ENCODE data around the gene TNFSF13. TPM values are rescaled to one million over a fixed set of nuclear protein-coding genes. Genes with fewer than 3 reads are reported as not detected.
A peak's percentile ranks its signal among the peaks of the same experiment; 100 is the strongest.

TNFSF13 gene
- total RNA-seq, 1 experiment from 2014 or later: 3.2 TPM

- TF ChIP-seq MAX (CRISPR knock-in tag; IDR thresholded peaks at IDR 0.05) (peak; percentile 94), ZNF263 (CRISPR knock-in tag; IDR thresholded peaks at IDR 0.05; ENCODE audit: low read depth) (no peak), ZNF396 (CRISPR knock-in tag; IDR thresholded peaks at IDR 0.05; ENCODE audit: borderline replicate concordance) (no peak), ETV6 (CRISPR knock-in tag; IDR thresholded peaks at IDR 0.05) (peak; percentile 80), NR2C2 (CRISPR knock-in tag; IDR thresholded peaks at IDR 0.05) (no peak), AFF4 (CRISPR knock-in tag; IDR thresholded peaks at IDR 0.05; ENCODE audit: borderline replicate concordance) (0 out of 2 replicates have a peak, but pooled peaks have one; percentile 15), EMX1 (CRISPR knock-in tag; IDR thresholded peaks at IDR 0.05) (no peak; the same call in 1 of the 2 replicates), ZSCAN18 (CRISPR knock-in tag; IDR thresholded peaks at IDR 0.05) (no peak), TCF7 (CRISPR knock-in tag; IDR thresholded peaks at IDR 0.05; ENCODE audit: low read depth) (no peak), ZNF121 (CRISPR knock-in tag; IDR thresholded peaks at IDR 0.05) (no peak), STAT6 (CRISPR knock-in tag; conservative IDR thresholded peaks at IDR 0.05; ENCODE audit: low read depth) (no peak), SMAD4 (CRISPR knock-in tag; IDR thresholded peaks at IDR 0.05) (no peak), RORB (CRISPR knock-in tag; IDR thresholded peaks at IDR 0.05) (no peak), SOX15 (CRISPR knock-in tag; IDR thresholded peaks at IDR 0.05) (no peak), HMGA2 (CRISPR knock-in tag; IDR thresholded peaks at IDR 0.05) (no peak), ZBTB43 (CRISPR knock-in tag; IDR thresholded peaks at IDR 0.05) (no peak), MYBL2 (CRISPR knock-in tag; IDR thresholded peaks at IDR 0.05) (no peak), ZNF512 (CRISPR knock-in tag; IDR thresholded peaks at IDR 0.05; ENCODE audit: borderline replicate concordance) (no peak), TP53 (CRISPR knock-in tag; IDR thresholded peaks at IDR 0.05) (no peak), JUN (CRISPR knock-in tag; IDR thresholded peaks at IDR 0.05) (peak; percentile 37; the same call in 1 of the 2 replicates), USF2 (CRISPR knock-in tag; IDR thresholded peaks at IDR 0.05) (peak; percentile 28; the same call in 1 of the 2 replicates)
- TF ChIP-seq, protein P1, sequence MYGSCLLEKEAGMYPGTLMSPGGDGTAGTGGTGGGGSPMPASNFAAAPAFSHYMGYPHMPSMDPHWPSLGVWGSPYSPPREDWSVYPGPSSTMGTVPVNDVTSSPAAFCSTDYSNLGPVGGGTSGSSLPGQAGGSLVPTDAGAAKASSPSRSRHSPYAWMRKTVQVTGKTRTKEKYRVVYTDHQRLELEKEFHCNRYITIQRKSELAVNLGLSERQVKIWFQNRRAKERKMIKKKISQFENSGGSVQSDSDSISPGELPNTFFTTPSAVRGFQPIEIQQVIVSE (CRISPR knock-in tag; IDR thresholded peaks at IDR 0.05; ENCODE audit: borderline replicate concordance): no peak
- TF ChIP-seq, protein P2, sequence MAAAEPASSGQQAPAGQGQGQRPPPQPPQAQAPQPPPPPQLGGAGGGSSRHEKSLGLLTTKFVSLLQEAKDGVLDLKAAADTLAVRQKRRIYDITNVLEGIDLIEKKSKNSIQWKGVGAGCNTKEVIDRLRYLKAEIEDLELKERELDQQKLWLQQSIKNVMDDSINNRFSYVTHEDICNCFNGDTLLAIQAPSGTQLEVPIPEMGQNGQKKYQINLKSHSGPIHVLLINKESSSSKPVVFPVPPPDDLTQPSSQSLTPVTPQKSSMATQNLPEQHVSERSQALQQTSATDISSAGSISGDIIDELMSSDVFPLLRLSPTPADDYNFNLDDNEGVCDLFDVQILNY (CRISPR knock-in tag; IDR thresholded peaks at IDR 0.05): peak; percentile 94; the same call in 1 of the 2 replicates
- TF ChIP-seq, protein P3, sequence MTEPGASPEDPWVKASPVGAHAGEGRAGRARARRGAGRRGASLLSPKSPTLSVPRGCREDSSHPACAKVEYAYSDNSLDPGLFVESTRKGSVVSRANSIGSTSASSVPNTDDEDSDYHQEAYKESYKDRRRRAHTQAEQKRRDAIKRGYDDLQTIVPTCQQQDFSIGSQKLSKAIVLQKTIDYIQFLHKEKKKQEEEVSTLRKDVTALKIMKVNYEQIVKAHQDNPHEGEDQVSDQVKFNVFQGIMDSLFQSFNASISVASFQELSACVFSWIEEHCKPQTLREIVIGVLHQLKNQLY (CRISPR knock-in tag; IDR thresholded peaks at IDR 0.05): no peak
Measured at GRCh38 chr17:7583253-7584109, 24.9 kb downstream of the TNFSF13 start, which contains the start of gene MPDU1 (continued).
